H9 (cell line): ENCODE data around the gene TBX21. TPM values are rescaled to one million over a fixed set of nuclear protein-coding genes. Genes with fewer than 3 reads are reported as not detected.

ENCODE experiments used
- DNase-seq: peaks from one replicate; pipeline ENCODE4 v3.0.0-alpha.2; 2017
- H2AFZ ChIP-seq: one replicate; pipeline ENCODE4 v1.6.1; 2013; ENCODE audit warnings: mild to moderate bottlenecking, low read length, control low read depth, moderate library complexity
- H2AK5ac ChIP-seq: 2 replicates; pipeline ENCODE4 v1.6.1; 2013; ENCODE audit warnings: low read length, control low read depth, mixed read lengths; ENCODE audit not compliant: insufficient read length
- H2BK120ac ChIP-seq: one replicate; pipeline ENCODE4 v1.6.1; 2013; ENCODE audit warnings: low read depth, mild to moderate bottlenecking, low read length, control low read depth, inconsistent platforms; ENCODE audit not compliant: poor library complexity, severe bottlenecking
- H2BK12ac ChIP-seq: 2 replicates; pipeline ENCODE4 v1.6.1; 2013; ENCODE audit warnings: low read length, control low read depth, mixed read lengths, low read depth; ENCODE audit not compliant: insufficient read length
- H2BK15ac ChIP-seq: 2 replicates; pipeline ENCODE4 v1.6.1; 2013; ENCODE audit warnings: low read depth, low read length, control low read depth
- H2BK20ac ChIP-seq: one replicate; pipeline ENCODE4 v1.6.1; 2013; ENCODE audit warnings: low read depth, mild to moderate bottlenecking, low read length, control low read depth, inconsistent platforms; ENCODE audit not compliant: poor library complexity, severe bottlenecking
- H2BK5ac ChIP-seq: 2 replicates; pipeline ENCODE4 v1.6.1; 2013; ENCODE audit warnings: low read length, control low read depth, mixed read lengths; ENCODE audit not compliant: insufficient read length
- H3K14ac ChIP-seq: 2 replicates; pipeline ENCODE4 v1.6.1; 2013; ENCODE audit warnings: low read length, control low read depth; ENCODE audit not compliant: insufficient read depth
- H3K18ac ChIP-seq: 2 replicates; pipeline ENCODE4 v1.6.1; 2013; ENCODE audit warnings: low read depth, mild to moderate bottlenecking, mixed read lengths, low read length, control low read depth; ENCODE audit not compliant: insufficient read length
- H3K23ac ChIP-seq: 2 replicates; pipeline ENCODE4 v1.6.1; 2013; ENCODE audit warnings: low read length, control low read depth, mixed read lengths, low read depth; ENCODE audit not compliant: insufficient read length
- H3K23me2 ChIP-seq: 2 replicates; pipeline ENCODE4 v1.6.1; 2013; ENCODE audit warnings: low read depth, mild to moderate bottlenecking, mixed read lengths, low read length, control low read depth; ENCODE audit not compliant: insufficient read length, poor library complexity, severe bottlenecking
- H3K27ac ChIP-seq: 2 replicates; pipeline ENCODE4 v1.5.1; 2013; ENCODE audit warnings: low read length, control low read depth, mixed read lengths, low read depth; ENCODE audit not compliant: insufficient read length
- H3K27me3 ChIP-seq: 2 replicates; pipeline ENCODE4 v1.6.1; 2013; ENCODE audit warnings: low read length, control low read depth, inconsistent platforms; ENCODE audit not compliant: insufficient read depth
- H3K4ac ChIP-seq: 2 replicates; pipeline ENCODE4 v1.6.1; 2013; ENCODE audit warnings: low read depth, mild to moderate bottlenecking, control low read depth, inconsistent platforms, low read length, moderate library complexity
- H3K4me1 ChIP-seq: 2 replicates; pipeline ENCODE4 v1.6.1; 2013; ENCODE audit warnings: low read length, control low read depth, inconsistent platforms; ENCODE audit not compliant: insufficient read depth
- H3K4me2 ChIP-seq: 2 replicates; pipeline ENCODE4 v1.6.1; 2013; ENCODE audit warnings: low read length, control low read depth, mixed read lengths; ENCODE audit not compliant: insufficient read length, insufficient read depth
- H3K56ac ChIP-seq: 2 replicates; pipeline ENCODE4 v1.6.1; 2013; ENCODE audit warnings: low read depth, mild to moderate bottlenecking, mixed read lengths, low read length, control low read depth; ENCODE audit not compliant: insufficient read length
- H3K79me1 ChIP-seq: 2 replicates; pipeline ENCODE4 v1.6.1; 2013; ENCODE audit warnings: low read depth, mild to moderate bottlenecking, moderate library complexity, low read length, control low read depth, inconsistent platforms; ENCODE audit not compliant: insufficient read depth, poor library complexity, severe bottlenecking
- H3K79me2 ChIP-seq: 2 replicates; pipeline ENCODE4 v1.6.1; 2013; ENCODE audit warnings: low read length, control low read depth, inconsistent platforms; ENCODE audit not compliant: insufficient read depth
- H3K9ac ChIP-seq: 2 replicates; pipeline ENCODE4 v1.6.1; 2013; ENCODE audit warnings: low read length, control low read depth, mixed read lengths; ENCODE audit not compliant: insufficient read length; ENCODE audit errors: extremely low read depth
- H3K9me3 ChIP-seq: one replicate; pipeline ENCODE4 v1.6.1; 2013; ENCODE audit warnings: low read depth, low read length, inconsistent platforms; ENCODE audit not compliant: control insufficient read depth
- H3T11ph ChIP-seq: one replicate; pipeline ENCODE4 v1.6.1; 2013; ENCODE audit warnings: mild to moderate bottlenecking, low read length, control low read depth, inconsistent platforms
- H4K20me1 ChIP-seq: one replicate; pipeline ENCODE4 v1.6.1; 2013; ENCODE audit not compliant: control insufficient read depth, insufficient read length, insufficient read depth
- H4K5ac ChIP-seq: 2 replicates; pipeline ENCODE4 v1.6.1; 2013; ENCODE audit warnings: low read depth, mild to moderate bottlenecking, mixed read lengths, low read length, control low read depth; ENCODE audit not compliant: insufficient read length
- H4K8ac ChIP-seq: replicated peaks from 2 replicates; pipeline ENCODE4 v1.6.1; 2013; ENCODE audit warnings: low read length, control low read depth, mixed read lengths, low read depth; ENCODE audit not compliant: insufficient read length
- H4K91ac ChIP-seq: 2 replicates; pipeline ENCODE4 v1.6.1; 2013; ENCODE audit warnings: low read depth, mild to moderate bottlenecking, moderate library complexity, mixed read lengths, low read length, control low read depth; ENCODE audit not compliant: insufficient read length
- H3K27ac Mint-ChIP-seq, 3 experiments: 2 replicates in 2 of 3; 3 replicates in 1 of 3; pipeline ENCODE4 v1.8.0; 2020 to 2021; ENCODE audit warnings: mixed read lengths in 3 of 3, mild to moderate bottlenecking in 1 of 3, moderate library complexity in 1 of 3
- H3K27me3 Mint-ChIP-seq: 2 replicates; pipeline ENCODE4 v1.8.0; 2021; ENCODE audit warnings: low read depth, mild to moderate bottlenecking, moderate library complexity, mixed read lengths
- H3K36me3 Mint-ChIP-seq, 3 experiments: 2 replicates in 2 of 3; 3 replicates in 1 of 3; pipeline ENCODE4 v1.8.0; 2020 to 2021; ENCODE audit warnings: low read depth in 3 of 3, mixed read lengths in 3 of 3; ENCODE audit not compliant: insufficient read depth in 1 of 3
- H3K4me1 Mint-ChIP-seq, 2 experiments: 2 replicates each; pipeline ENCODE4 v1.8.0; 2020; ENCODE audit warnings: mixed read lengths in 2 of 2
- H3K4me3 Mint-ChIP-seq, 2 experiments: 2 replicates in 1 of 2; 3 replicates in 1 of 2; pipeline ENCODE4 v1.8.0; 2020 to 2021; ENCODE audit warnings: mild to moderate bottlenecking in 2 of 2, mixed read lengths in 2 of 2, moderate library complexity in 1 of 2
- H3K9me3 Mint-ChIP-seq, 2 experiments: 2 replicates in 1 of 2; 3 replicates in 1 of 2; pipeline ENCODE4 v1.8.0; 2020; ENCODE audit warnings: mild to moderate bottlenecking in 2 of 2, mixed read lengths in 2 of 2, moderate library complexity in 1 of 2
- WGBS: extraction: QIAGEN DNeasy Blood & Tissue Kit; methylation state at CpG from one replicate; pipeline ENCODE4 v1.1.7; 2013; ENCODE audit warnings: missing lambda C conversion rate, low lambda C conversion rate, mixed read lengths; ENCODE audit not compliant: insufficient read length; ENCODE audit errors: extremely low coverage; 5-methylcytosine and 5-hydroxymethylcytosine counted together
- total RNA-seq: library from RNA; stranded (reverse); gene quantifications from 2 replicates; pipeline ENCODE4 v1.2.1, GENCODE V29; 2021
- TF ChIP-seq, protein P1 (sequence below): fragments of 200-600 bp; sonication (generic); conservative IDR thresholded peaks from 3 replicates; pipeline ENCODE4 v1.8.0; 2021; ENCODE audit warnings: antibody characterized with exemption, mild to moderate bottlenecking

TBX21 gene
- total RNA-seq, 1 experiment from 2014 or later, result not detected

DNA sequence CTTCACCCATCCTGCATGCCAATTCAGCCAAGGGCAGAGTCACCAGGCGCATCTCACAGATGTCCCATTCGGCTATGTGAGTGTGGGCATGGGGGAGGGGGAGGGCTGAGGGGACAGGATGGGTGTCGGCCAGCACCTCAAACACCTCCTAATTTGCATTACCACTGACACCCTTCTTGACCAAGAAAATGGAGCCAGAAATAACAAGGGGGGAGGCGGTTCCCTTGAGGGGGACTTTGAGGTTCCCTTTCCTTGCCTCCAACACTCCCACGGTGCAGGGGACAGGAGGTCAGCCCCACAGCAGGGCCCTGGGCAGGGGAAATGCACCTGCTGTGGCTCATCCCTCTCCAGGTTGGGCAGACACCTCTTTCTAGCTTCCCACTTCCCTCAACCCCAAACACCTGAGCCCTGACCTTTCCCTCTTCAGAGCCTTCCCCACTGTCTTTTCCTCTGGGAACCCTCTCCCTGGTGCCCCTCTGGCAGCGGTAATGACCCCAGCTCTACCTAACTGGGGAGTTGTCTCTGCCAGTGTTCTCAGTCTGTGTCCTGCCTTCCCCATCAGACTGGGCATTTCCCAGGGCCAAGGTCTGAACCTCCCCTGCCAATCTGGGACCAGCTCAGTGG is 18.2 kb upstream of the TBX21 start:
- H3K4ac ChIP-seq, result no peak overlapping the region
- H3K27ac ChIP-seq, result no peak overlapping the region
- no peak overlapping the region for H3K18ac ChIP-seq
- no peaks in the 10 kb centered on the region for H3K79me1 ChIP-seq
- TF ChIP-seq, protein P1, sequence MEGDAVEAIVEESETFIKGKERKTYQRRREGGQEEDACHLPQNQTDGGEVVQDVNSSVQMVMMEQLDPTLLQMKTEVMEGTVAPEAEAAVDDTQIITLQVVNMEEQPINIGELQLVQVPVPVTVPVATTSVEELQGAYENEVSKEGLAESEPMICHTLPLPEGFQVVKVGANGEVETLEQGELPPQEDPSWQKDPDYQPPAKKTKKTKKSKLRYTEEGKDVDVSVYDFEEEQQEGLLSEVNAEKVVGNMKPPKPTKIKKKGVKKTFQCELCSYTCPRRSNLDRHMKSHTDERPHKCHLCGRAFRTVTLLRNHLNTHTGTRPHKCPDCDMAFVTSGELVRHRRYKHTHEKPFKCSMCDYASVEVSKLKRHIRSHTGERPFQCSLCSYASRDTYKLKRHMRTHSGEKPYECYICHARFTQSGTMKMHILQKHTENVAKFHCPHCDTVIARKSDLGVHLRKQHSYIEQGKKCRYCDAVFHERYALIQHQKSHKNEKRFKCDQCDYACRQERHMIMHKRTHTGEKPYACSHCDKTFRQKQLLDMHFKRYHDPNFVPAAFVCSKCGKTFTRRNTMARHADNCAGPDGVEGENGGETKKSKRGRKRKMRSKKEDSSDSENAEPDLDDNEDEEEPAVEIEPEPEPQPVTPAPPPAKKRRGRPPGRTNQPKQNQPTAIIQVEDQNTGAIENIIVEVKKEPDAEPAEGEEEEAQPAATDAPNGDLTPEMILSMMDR, result no peak
- H3K23ac ChIP-seq, result no peak overlapping the region
- H3K27me3 Mint-ChIP-seq, result peaks cover 51% of the 10 kb centered on the region
- H3K36me3 Mint-ChIP-seq, result peaks cover 2 to 9% (median 7%) of the 10 kb centered on the region in 3 experiments; a peak in 3 of 7 replicates
- peaks cover 19 to 24% of the 10 kb centered on the region in 2 experiments for H3K4me1 Mint-ChIP-seq
- H2BK12ac ChIP-seq, result no peak overlapping the region
- WGBS, result no CpG with 5 or more reads among the region's 6 CpGs
- H2BK120ac ChIP-seq, result no peak overlapping the region
- H4K91ac ChIP-seq, result no peak overlapping the region
- H3K27me3 ChIP-seq, result no peaks in the 10 kb centered on the region
- no peak overlapping the region for H3K4me3 Mint-ChIP-seq
- DNase-seq, result no peak
- no peak overlapping the region for H3K14ac ChIP-seq
- H4K5ac ChIP-seq, result no peak overlapping the region
- H3K79me2 ChIP-seq, result no peaks in the 10 kb centered on the region
- no peak overlapping the region for H3K4me2 ChIP-seq
- no peak overlapping the region for H2BK20ac ChIP-seq
- H2AK5ac ChIP-seq, result no peak overlapping the region
- H2BK15ac ChIP-seq, result no peak overlapping the region
- no peak overlapping the region for H3K9ac ChIP-seq
- H3K27ac Mint-ChIP-seq, result no peak overlapping the region
- H4K8ac ChIP-seq, result no peak overlapping the region
- H3K23me2 ChIP-seq, result no peaks in the 10 kb centered on the region
- H2AFZ ChIP-seq, result no peak overlapping the region
- H3K4me1 ChIP-seq, result no peaks in the 10 kb centered on the region
- no peaks in the 10 kb centered on the region for H4K20me1 ChIP-seq
- H3K9me3 Mint-ChIP-seq, result no peaks in the 10 kb centered on the region
- no peaks in the 10 kb centered on the region for H3K9me3 ChIP-seq
- no peak overlapping the region for H3T11ph ChIP-seq
- H3K56ac ChIP-seq, result no peak overlapping the region
- H2BK5ac ChIP-seq, result no peak overlapping the region
